GM23338 (cell line): ENCODE measurements around the gene GALK1. TPM values are rescaled to one million over a fixed set of nuclear protein-coding genes. Genes with fewer than 3 reads are reported as not detected.

ENCODE experiments used
- microRNA-seq: library from miRNA; unstranded; fragments of <30 nt; microRNA quantifications from one replicate; pipeline ENCODE4, GENCODE V29; 2017
- polyA plus RNA-seq: library from polyadenylated mRNA; unstranded; fragments of >200 nt; fragmentation: Nextera tagmentation; extraction: Ambion mirVana; gene quantifications from 2 replicates; pipeline ENCODE4 v1.2.1, GENCODE V29; 2016
- total RNA-seq: library from RNA; depleted of rRNA; stranded (reverse); fragments of >200 nt; shearing (Covaris generic); gene quantifications from 2 replicates; pipeline ENCODE4 v1.2.3, GENCODE V29; 2014; rRNA removed

GALK1 gene
- total and polyA plus RNA-seq, 2 experiments from 2014 or later = 30.5 to 31.7 TPM

Small RNA genes lying within 50 kb of the gene (microRNA-seq; reads per million reads assigned to microRNA genes)
- gene MIR4738 = not detected

Other genes starting within 250 kb of the GALK1 start
- 17.7 and 21.5 TPM in 2 replicates for gene CASKIN2, start 249.7 kb downstream of the GALK1 start, total RNA-seq
- gene CASKIN2, start 249.7 kb downstream of the GALK1 start, polyA plus RNA-seq = 4.7 and 4.9 TPM in 2 replicates
- 61.9 and 62.5 TPM in 2 replicates for gene TSEN54, start 248.7 kb downstream of the GALK1 start, total RNA-seq
- gene TSEN54, start 248.7 kb downstream of the GALK1 start, polyA plus RNA-seq = 45.9 and 48.2 TPM in 2 replicates
- 63.9 and 78.5 TPM in 2 replicates for gene LLGL2, start 239.5 kb downstream of the GALK1 start, total RNA-seq
- gene LLGL2, start 239.5 kb downstream of the GALK1 start, polyA plus RNA-seq = 62.5 and 71.9 TPM in 2 replicates
- gene MYO15B, start 177.4 kb downstream of the GALK1 start, total RNA-seq = 7.2 and 12.4 TPM in 2 replicates
- 3.8 and 6.6 TPM in 2 replicates for gene MYO15B, start 177.4 kb downstream of the GALK1 start, polyA plus RNA-seq
- not detected in 2 replicates for gene SMIM5, start 131.8 kb downstream of the GALK1 start, total RNA-seq
- 0.16 TPM in 1 of 2 replicates, not detected in the other for gene SMIM5, start 131.8 kb downstream of the GALK1 start, polyA plus RNA-seq
- 23.3 and 24.5 TPM in 2 replicates for gene RECQL5, start 98.0 kb downstream of the GALK1 start, total RNA-seq
- 19.9 and 20.0 TPM in 2 replicates for gene RECQL5, start 98.0 kb downstream of the GALK1 start, polyA plus RNA-seq
- gene SAP30BP, start 97.9 kb downstream of the GALK1 start, total RNA-seq = 44.9 and 60.9 TPM in 2 replicates
- gene SAP30BP, start 97.9 kb downstream of the GALK1 start, polyA plus RNA-seq = 95.0 and 97.9 TPM in 2 replicates
- 9.7 and 10.3 TPM in 2 replicates for gene ITGB4, start 43.7 kb downstream of the GALK1 start, total RNA-seq
- 4.2 and 6.1 TPM in 2 replicates for gene ITGB4, start 43.7 kb downstream of the GALK1 start, polyA plus RNA-seq
- gene UNK, start 19.6 kb upstream of the GALK1 start, total RNA-seq = 65.2 and 67.0 TPM in 2 replicates
- 16.6 and 21.8 TPM in 2 replicates for gene UNK, start 19.6 kb upstream of the GALK1 start, polyA plus RNA-seq
- 3.8 and 5.9 TPM in 2 replicates for gene UNC13D, start 79.2 kb upstream of the GALK1 start, total RNA-seq
- 10.5 and 10.8 TPM in 2 replicates for gene UNC13D, start 79.2 kb upstream of the GALK1 start, polyA plus RNA-seq
- gene WBP2, start 90.1 kb upstream of the GALK1 start, total RNA-seq = 34.9 and 36.2 TPM in 2 replicates
- 59.5 and 63.5 TPM in 2 replicates for gene WBP2, start 90.1 kb upstream of the GALK1 start, polyA plus RNA-seq
- gene TRIM47, start 113.4 kb upstream of the GALK1 start, total RNA-seq = 9.9 and 12.5 TPM in 2 replicates
- gene TRIM47, start 113.4 kb upstream of the GALK1 start, polyA plus RNA-seq = 7.2 TPM in 2 replicates
- gene TRIM65, start 131.8 kb upstream of the GALK1 start, total RNA-seq = 53.8 and 54.0 TPM in 2 replicates
- 13.8 and 15.0 TPM in 2 replicates for gene TRIM65, start 131.8 kb upstream of the GALK1 start, polyA plus RNA-seq
- 47.2 and 63.6 TPM in 2 replicates for gene MRPL38, start 139.7 kb upstream of the GALK1 start, total RNA-seq
- 86.7 and 90.0 TPM in 2 replicates for gene MRPL38, start 139.7 kb upstream of the GALK1 start, polyA plus RNA-seq
- 11.8 and 17.4 TPM in 2 replicates for gene FBF1, start 175.8 kb upstream of the GALK1 start, total RNA-seq
- gene FBF1, start 175.8 kb upstream of the GALK1 start, polyA plus RNA-seq = 8.8 and 9.7 TPM in 2 replicates
- gene ACOX1, start 214.0 kb upstream of the GALK1 start, total RNA-seq = 32.8 and 32.9 TPM in 2 replicates
- gene ACOX1, start 214.0 kb upstream of the GALK1 start, polyA plus RNA-seq = 11.9 and 12.8 TPM in 2 replicates
- 11.3 TPM in 2 replicates for gene TEN1, start 214.0 kb upstream of the GALK1 start, total RNA-seq
- 13.2 and 14.1 TPM in 2 replicates for gene TEN1, start 214.0 kb upstream of the GALK1 start, polyA plus RNA-seq
- gene CDK3, start 235.7 kb upstream of the GALK1 start, total RNA-seq = 5.9 and 10.2 TPM in 2 replicates
- 7.8 and 7.9 TPM in 2 replicates for gene CDK3, start 235.7 kb upstream of the GALK1 start, polyA plus RNA-seq